Parathyroid adenoma (tissue), 2 donors: ENCODE results near the gene HSD11B1.

Experiments
- H2AFZ ChIP-seq: fragments of 300-600 bp; sonication (generic); one replicate; pipeline ENCODE4 v1.7.0; 2017; ENCODE audit warnings: antibody characterized with exemption, mild to moderate bottlenecking
- H3K27ac ChIP-seq: fragments of 300-600 bp; sonication (generic); one replicate; pipeline ENCODE4 v1.7.0; 2017
- H3K27me3 ChIP-seq: fragments of 300-600 bp; sonication (generic); one replicate; pipeline ENCODE4 v1.7.0; 2017; ENCODE audit warnings: low read length; ENCODE audit not compliant: control insufficient read depth, insufficient read depth
- H3K36me3 ChIP-seq: fragments of 300-600 bp; sonication (generic); one replicate; pipeline ENCODE4 v1.7.0; 2017; ENCODE audit warnings: low read length; ENCODE audit not compliant: control insufficient read depth, insufficient read depth
- H3K4me1 ChIP-seq: fragments of 300-600 bp; sonication (generic); one replicate; pipeline ENCODE4 v1.7.0; 2017; ENCODE audit warnings: control low read depth
- H3K4me2 ChIP-seq: fragments of 300-600 bp; sonication (generic); one replicate; pipeline ENCODE4 v1.7.0; 2017; ENCODE audit warnings: low read length
- H3K4me3 ChIP-seq: fragments of 300-600 bp; sonication (generic); one replicate; pipeline ENCODE4 v1.7.0; 2017; ENCODE audit warnings: low read depth, low read length
- H3K79me2 ChIP-seq: fragments of 300-600 bp; sonication (generic); one replicate; pipeline ENCODE4 v1.7.0; 2017; ENCODE audit warnings: control low read depth
- H3K9ac ChIP-seq: fragments of 300-600 bp; sonication (generic); one replicate; pipeline ENCODE4 v1.7.0; 2017; ENCODE audit warnings: mild to moderate bottlenecking
- H3K9me3 ChIP-seq: fragments of 300-600 bp; sonication (generic); one replicate; pipeline ENCODE4 v1.7.0; 2017; ENCODE audit warnings: low read length; ENCODE audit not compliant: control insufficient read depth
- CTCF ChIP-seq: fragments of 300-600 bp; sonication (generic); IDR thresholded peaks from one replicate; pipeline ENCODE4 v1.7.0; 2017; ENCODE audit warnings: antibody characterized with exemption, mild to moderate bottlenecking
- donor health status: primary hyperparathyroidism.

Gene HSD11B1

GRCh38 chr1:209748620-209749019 is 44.0 kb downstream of the HSD11B1 start:
- Histone ChIP-seq H3K27me3 (no peaks in the 10 kb centered on the region), H3K36me3 (no peaks in the 10 kb centered on the region), H3K4me1 (peaks cover 2% of the 10 kb centered on the region), H3K9me3 (no peaks in the 10 kb centered on the region), H3K4me2 (no peak overlapping the region), H2AFZ (no peak overlapping the region), H3K4me3 (no peak overlapping the region), H3K9ac (no peak overlapping the region), H3K79me2 (no peaks in the 10 kb centered on the region), H3K27ac (no peak overlapping the region)
- TF ChIP-seq CTCF = no peak

- H3K9me3 ChIP-seq = no peaks in the 10 kb centered on the region
- no peaks in the 10 kb centered on the region for H3K36me3 ChIP-seq
- H3K27me3 ChIP-seq = no peaks in the 10 kb centered on the region
- no peak overlapping the region for H3K4me2 ChIP-seq
- no peak overlapping the region for H2AFZ ChIP-seq
- H3K79me2 ChIP-seq = no peaks in the 10 kb centered on the region
- peaks cover 2% of the 10 kb centered on the region for H3K4me1 ChIP-seq
- no peak for TF ChIP-seq CTCF
- H3K4me3 ChIP-seq = no peak overlapping the region
- no peak overlapping the region for H3K27ac ChIP-seq
- no peak overlapping the region for H3K9ac ChIP-seq
Observed at GRCh38 chr1:209749205-209749604, 44.6 kb downstream of the HSD11B1 start.

- H3K4me2 ChIP-seq = no peak overlapping the region
- no peaks in the 10 kb centered on the region for H3K27me3 ChIP-seq
- no peaks in the 10 kb centered on the region for H3K9me3 ChIP-seq
- no peak overlapping the region for H3K27ac ChIP-seq
- peaks cover 2% of the 10 kb centered on the region for H3K4me1 ChIP-seq
- H3K36me3 ChIP-seq = no peaks in the 10 kb centered on the region
- H3K4me3 ChIP-seq = no peak overlapping the region
- TF ChIP-seq CTCF = no peak
- no peaks in the 10 kb centered on the region for H3K79me2 ChIP-seq
- no peak overlapping the region for H2AFZ ChIP-seq
- H3K9ac ChIP-seq = no peak overlapping the region
Observed at GRCh38 chr1:209749670-209750323, 45.2 kb downstream of the HSD11B1 start.

- no peak overlapping the region for H3K4me3 ChIP-seq
- H3K4me2 ChIP-seq = no peak overlapping the region
- H3K27me3 ChIP-seq = no peaks in the 10 kb centered on the region
- H3K27ac ChIP-seq = no peak overlapping the region
- no peak overlapping the region for H3K9ac ChIP-seq
- no peak for TF ChIP-seq CTCF
- no peaks in the 10 kb centered on the region for H3K79me2 ChIP-seq
- no peaks in the 10 kb centered on the region for H3K9me3 ChIP-seq
- peaks cover 1% of the 10 kb centered on the region for H3K4me1 ChIP-seq
- no peaks in the 10 kb centered on the region for H3K36me3 ChIP-seq
- no peak overlapping the region for H2AFZ ChIP-seq
Observed at GRCh38 chr1:209751627-209752231, 47.1 kb downstream of the HSD11B1 start.

GRCh38 chr1:209752890-209753289 is 48.2 kb downstream of the HSD11B1 start:
- no peaks in the 10 kb centered on the region for H3K9me3 ChIP-seq
- no peak overlapping the region for H3K4me3 ChIP-seq
- no peaks in the 10 kb centered on the region for H3K79me2 ChIP-seq
- no peak overlapping the region for H3K4me2 ChIP-seq
- H3K27ac ChIP-seq = no peak overlapping the region
- H2AFZ ChIP-seq = no peak overlapping the region
- H3K27me3 ChIP-seq = no peaks in the 10 kb centered on the region
- H3K9ac ChIP-seq = no peak overlapping the region
- TF ChIP-seq CTCF = no peak
- H3K36me3 ChIP-seq = no peaks in the 10 kb centered on the region
- H3K4me1 ChIP-seq = no peaks in the 10 kb centered on the region
